Astrocyte of the cerebellum (primary cell): ENCODE data around the gene SMYD3.

Source experiments
- DNase-seq: peaks from one replicate; pipeline ENCODE4 v3.0.0-alpha.2; 2011; ENCODE audit warnings: low read depth
- H3K4me3 ChIP-seq: 2 replicates; pipeline ENCODE4 v1.5.1; 2011; ENCODE audit warnings: mild to moderate bottlenecking, low read depth, low read length, moderate library complexity
- in situ Hi-C: cut with HindIII; loops from 2 replicates; pipeline ENCODE4 v1.10.0; 2017; ENCODE audit warnings: low sequenced_read_pairs
- TF ChIP-seq, protein P1 (sequence below): IDR thresholded peaks from 2 replicates; pipeline ENCODE4 v1.5.1; 2012; ENCODE audit warnings: low read length, low read depth, moderate library complexity, mild to moderate bottlenecking; ENCODE audit errors: missing control alignments

Gene SMYD3

DNA sequence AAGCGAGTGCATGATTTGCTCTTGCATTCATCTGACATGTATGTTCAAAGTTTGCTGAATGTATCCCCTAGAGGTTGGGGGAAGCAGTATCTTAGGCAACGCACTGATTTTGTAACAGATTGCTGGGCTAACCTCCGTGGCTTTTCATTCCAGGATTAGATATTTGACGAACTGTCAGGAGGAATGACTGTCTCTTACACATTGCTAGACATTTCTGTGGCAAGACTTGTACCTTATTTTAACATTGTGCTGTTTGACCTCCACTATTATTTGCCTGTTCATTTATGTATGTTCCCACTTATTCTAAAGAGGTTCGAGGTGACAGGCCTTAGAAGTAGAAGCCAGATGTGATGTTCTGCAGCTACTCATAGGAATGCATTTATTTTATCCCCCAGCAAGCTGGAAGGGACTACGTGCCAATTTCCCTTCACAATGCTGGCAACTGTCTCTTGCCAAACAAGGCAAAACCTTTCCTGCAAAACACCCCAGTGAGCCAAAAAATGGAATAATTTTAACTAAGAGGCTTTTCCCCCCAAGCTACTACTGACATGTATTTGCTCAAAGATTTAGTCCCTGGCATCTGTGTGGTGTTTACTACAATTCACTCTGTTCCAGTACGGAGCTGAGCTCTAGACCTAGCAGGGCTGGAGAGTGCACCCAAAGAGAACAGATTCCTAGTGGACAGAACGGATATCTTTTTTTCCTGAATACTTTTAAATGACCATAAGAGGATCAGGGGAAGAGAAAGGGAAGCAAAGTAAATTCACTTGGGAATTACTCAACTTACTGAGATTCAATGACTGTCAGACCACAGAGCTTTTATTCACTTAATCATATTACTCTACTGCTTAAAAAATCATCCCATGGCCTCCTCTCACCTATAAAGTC is 646.2 kb downstream of the SMYD3 start:
- H3K4me3 ChIP-seq: no peak overlapping the region
- in situ Hi-C loops: no loop called here
- TF ChIP-seq, protein P1, sequence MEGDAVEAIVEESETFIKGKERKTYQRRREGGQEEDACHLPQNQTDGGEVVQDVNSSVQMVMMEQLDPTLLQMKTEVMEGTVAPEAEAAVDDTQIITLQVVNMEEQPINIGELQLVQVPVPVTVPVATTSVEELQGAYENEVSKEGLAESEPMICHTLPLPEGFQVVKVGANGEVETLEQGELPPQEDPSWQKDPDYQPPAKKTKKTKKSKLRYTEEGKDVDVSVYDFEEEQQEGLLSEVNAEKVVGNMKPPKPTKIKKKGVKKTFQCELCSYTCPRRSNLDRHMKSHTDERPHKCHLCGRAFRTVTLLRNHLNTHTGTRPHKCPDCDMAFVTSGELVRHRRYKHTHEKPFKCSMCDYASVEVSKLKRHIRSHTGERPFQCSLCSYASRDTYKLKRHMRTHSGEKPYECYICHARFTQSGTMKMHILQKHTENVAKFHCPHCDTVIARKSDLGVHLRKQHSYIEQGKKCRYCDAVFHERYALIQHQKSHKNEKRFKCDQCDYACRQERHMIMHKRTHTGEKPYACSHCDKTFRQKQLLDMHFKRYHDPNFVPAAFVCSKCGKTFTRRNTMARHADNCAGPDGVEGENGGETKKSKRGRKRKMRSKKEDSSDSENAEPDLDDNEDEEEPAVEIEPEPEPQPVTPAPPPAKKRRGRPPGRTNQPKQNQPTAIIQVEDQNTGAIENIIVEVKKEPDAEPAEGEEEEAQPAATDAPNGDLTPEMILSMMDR: peak; percentile 16
- peak; percentile 65 for DNase-seq

DNA sequence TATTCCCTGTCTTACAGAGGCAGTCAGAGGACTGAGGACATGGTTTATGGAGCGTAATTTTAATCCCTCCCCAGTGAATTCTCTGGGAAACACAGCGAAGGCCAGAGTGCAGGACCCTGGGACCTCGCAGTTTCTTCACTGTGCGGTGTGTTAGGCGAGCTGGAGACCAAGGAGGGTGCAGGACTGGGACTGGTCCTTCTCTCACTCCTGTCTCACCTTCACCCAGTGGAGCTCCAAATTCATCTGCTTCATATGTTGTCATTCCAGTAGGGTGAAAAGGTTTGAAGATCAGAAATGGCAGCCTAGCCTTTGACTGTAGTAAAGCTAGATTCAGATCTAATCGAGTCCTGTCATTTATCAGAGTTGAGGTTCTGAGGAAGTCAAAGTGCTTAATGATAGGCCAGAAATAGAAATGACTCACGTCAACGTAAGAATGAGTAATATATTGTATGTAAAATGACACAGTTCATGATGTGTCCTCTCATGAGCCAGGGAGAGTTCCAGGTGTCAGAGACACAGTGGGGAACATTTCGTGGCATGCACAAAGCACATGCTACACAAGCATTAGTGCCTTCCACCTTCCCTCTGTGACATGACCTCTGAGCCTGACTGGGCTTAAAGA is 647.5 kb downstream of the SMYD3 start:
- H3K4me3 ChIP-seq: no peak overlapping the region
- no peak for DNase-seq
- in situ Hi-C loops: no loop called here
- TF ChIP-seq, protein P1: no peak

DNA sequence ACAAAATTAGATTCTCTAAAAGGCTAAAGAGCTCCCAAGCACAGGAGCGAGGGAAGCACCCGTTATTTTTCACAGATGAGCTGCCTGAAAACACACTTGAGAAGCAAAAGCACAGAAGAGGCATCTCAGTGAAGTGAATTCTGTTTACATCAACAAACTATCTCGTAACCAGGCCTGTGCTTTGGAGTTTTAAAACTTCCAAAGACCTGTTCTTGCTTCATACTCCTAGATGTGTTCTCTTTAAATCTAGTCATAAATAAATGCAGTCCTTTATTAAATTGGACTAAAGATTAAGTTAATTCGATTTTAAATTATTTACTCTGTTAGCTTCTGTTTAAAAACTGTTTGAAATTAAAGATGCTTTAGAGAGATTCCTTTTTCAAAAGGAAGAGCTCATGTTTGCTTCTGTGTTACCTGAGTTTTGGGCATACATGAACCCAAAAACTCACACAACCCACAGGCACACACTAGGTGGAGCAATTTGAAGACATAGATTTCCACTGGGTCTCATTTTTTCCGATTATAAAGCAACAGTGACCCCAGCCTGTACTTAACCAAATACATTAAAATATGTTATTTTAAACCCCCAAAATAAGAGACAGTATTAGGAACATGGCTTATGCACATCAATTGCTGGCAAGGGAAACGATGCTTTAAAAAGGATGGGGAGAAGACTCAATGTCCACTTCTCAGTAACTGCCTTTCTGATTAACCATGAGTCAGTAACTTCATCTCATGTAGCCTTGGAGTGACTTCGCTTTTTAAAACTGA is 648.2 kb downstream of the SMYD3 start:
- TF ChIP-seq, protein P1: peak; percentile 48

DNA sequence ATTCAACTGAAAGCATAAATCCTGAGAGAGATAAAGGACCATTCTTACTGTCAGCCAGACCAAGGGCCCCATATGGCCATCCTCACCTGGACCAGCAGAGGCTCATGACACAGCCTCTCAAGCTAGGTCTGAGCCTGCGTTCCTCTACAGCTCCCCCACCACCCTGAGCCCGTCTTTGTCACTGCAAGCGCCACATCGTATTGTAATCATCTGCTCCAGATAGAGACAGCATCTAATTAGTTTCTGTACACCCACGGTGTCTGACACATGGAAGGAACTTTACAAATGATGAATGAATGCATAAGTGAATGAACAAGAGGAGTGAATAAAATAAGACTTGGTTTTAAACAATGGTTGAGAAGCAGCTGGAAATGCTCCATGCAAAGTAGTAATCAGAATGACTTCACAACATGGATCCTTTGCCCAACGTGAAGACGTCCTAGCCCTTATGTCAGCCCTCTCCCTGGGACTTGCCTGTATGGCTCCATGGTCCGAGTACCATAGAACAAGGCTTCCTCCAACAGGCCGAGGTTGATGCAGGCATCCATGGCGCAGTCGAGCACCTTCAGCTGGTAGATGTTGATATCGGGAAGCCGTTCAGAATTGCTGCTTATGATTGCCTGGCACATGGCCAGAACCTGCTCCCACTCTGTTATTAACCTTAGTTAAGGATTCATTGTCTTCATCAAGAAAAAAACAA is 648.9 kb downstream of the SMYD3 start:
- DNase-seq: no peak
- no peak overlapping the region for H3K4me3 ChIP-seq
- in situ Hi-C loops: no loop called here
- TF ChIP-seq, protein P1: no peak

More for the DNA sequence above, 648.2 kb downstream of the SMYD3 start:
- DNase-seq: no peak
- H3K4me3 ChIP-seq: no peak overlapping the region
- in situ Hi-C loops: no loop called here

DNA sequence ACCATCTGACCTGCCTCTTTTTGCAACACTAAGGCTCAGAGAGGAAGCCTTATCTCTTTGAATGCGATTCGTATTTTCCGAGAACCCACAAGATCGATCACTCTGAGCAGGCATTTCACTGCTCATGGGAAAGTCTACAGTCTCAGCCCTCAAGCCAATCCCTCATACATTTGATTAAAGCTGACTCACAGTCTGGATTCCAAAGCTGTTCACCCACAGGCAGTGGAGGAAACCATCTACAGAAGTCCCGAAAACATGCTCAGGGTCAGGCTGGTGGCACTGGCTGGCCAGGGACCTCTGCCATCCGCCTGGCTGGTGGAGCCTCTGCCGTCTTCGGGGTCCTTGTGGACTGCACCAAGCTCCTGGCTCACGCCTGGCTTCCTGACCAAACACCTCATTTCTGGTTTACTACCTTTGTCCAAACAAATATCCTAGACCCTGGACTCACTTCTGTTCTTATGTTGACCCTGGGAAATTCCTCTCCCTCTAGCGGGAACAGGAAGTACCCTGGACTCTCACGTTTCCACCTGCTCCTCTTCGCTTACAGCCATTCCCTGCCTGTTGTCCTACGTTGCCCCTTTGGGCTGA is 650.0 kb downstream of the SMYD3 start:
- TF ChIP-seq, protein P1: no peak
- DNase-seq: peak; percentile 51
- in situ Hi-C loops: no loop called here
- no peak overlapping the region for H3K4me3 ChIP-seq
